A549 treated with GW870086 at 1 μM for 4 hours (cell line): Measurements from ENCODE around the gene CFAP45. TPM values are rescaled to one million over a fixed set of nuclear protein-coding genes. Genes with fewer than 3 reads are reported as not detected.

Experiments used
- total RNA-seq: library from RNA; stranded (reverse); fragments of 200-300 nt; extraction: Qiagen RNA extraction; gene quantifications from 5 replicates; pipeline ENCODE4 v1.2.3, GENCODE V29; 2022; ENCODE audit warnings: low read depth

The CFAP45 gene, protein sequence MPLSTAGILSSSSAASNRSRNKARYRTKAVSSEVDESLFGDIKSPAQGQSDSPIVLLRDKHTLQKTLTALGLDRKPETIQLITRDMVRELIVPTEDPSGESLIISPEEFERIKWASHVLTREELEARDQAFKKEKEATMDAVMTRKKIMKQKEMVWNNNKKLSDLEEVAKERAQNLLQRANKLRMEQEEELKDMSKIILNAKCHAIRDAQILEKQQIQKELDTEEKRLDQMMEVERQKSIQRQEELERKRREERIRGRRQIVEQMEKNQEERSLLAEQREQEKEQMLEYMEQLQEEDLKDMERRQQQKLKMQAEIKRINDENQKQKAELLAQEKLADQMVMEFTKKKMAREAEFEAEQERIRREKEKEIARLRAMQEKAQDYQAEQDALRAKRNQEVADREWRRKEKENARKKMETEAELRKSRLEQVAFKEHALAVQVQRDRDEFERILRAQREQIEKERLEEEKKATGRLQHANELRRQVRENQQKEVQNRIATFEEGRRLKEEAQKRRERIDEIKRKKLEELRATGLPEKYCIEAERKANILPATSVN
- 0.64 to 0.91 TPM (median 0.78 TPM) in 5 replicates for total RNA-seq

GRCh38 chr1:159900086-159900680 is at the start of gene CFAP45:
TSS of gene CFAP45 (minus strand) at chr1:159900165. CDS start at chr1:159900098, 67 bp downstream.

GRCh38 chr1:159945483-159946241 is 45.7 kb upstream of the CFAP45 start, which contains the start of gene IGSF9:
TSS of gene IGSF9 (minus strand) at chr1:159945613. CDS start at chr1:159943454, 2,159 bp downstream.

GRCh38 chr1:159924791-159925718 is 25.1 kb upstream of the CFAP45 start, which contains the start of gene TAGLN2:
TSS of gene TAGLN2 (minus strand) at chr1:159925507. CDS start at chr1:159920509, 4,998 bp downstream.

GRCh38 chr1:159862557-159862956 is 37.4 kb downstream of the CFAP45 start, which contains the start of gene VSIG8:
TSS of gene VSIG8 (minus strand) at chr1:159862657. CDS start at chr1:159862521, 136 bp downstream.

GRCh38 chr1:159826441-159827101 is 73.4 kb downstream of the CFAP45 start, which contains the start of gene SLAMF8:
TSS of gene SLAMF8 (plus strand) at chr1:159826873. CDS start at chr1:159826899, 26 bp downstream.

Other genes with a start within 250 kb of the CFAP45 start
- not detected in 5 replicates for gene CRP, start 185.6 kb downstream of the CFAP45 start, total RNA-seq
- 64.1 to 78.3 TPM (median 75.1 TPM) in 5 replicates for gene DUSP23, start 119.2 kb downstream of the CFAP45 start, total RNA-seq
- not detected in 5 replicates for gene FCRL6, start 97.8 kb downstream of the CFAP45 start, total RNA-seq
- 0.03 to 0.08 TPM (median 0.06 TPM) in 3 of 5 replicates, not detected in the others for gene SLAMF8, start 73.3 kb downstream of the CFAP45 start, total RNA-seq
- not detected in 5 replicates for gene VSIG8, start 37.5 kb downstream of the CFAP45 start, total RNA-seq
- 941 to 1,085 TPM (median 1,033 TPM) in 5 replicates for gene TAGLN2, start 25.3 kb upstream of the CFAP45 start, total RNA-seq
- gene IGSF9, start 45.4 kb upstream of the CFAP45 start, total RNA-seq, result 0.17 to 0.27 TPM (median 0.21 TPM) in 5 replicates
- gene SLAMF9, start 54.1 kb upstream of the CFAP45 start, total RNA-seq, result 0.25 to 1.3 TPM (median 0.82 TPM) in 5 replicates
- 4.0 to 4.8 TPM (median 4.5 TPM) in 5 replicates for gene PIGM, start 131.8 kb upstream of the CFAP45 start, total RNA-seq
- not detected in 5 replicates for gene KCNJ10, start 170.0 kb upstream of the CFAP45 start, total RNA-seq
- gene KCNJ9, start 181.4 kb upstream of the CFAP45 start, total RNA-seq, result not detected in 5 replicates
- 6.1 to 9.4 TPM (median 8.9 TPM) in 5 replicates for gene IGSF8, start 198.5 kb upstream of the CFAP45 start, total RNA-seq
- gene ATP1A2, start 215.6 kb upstream of the CFAP45 start, total RNA-seq, result 0.03 to 0.18 TPM (median 0.06 TPM) in 4 of 5 replicates, not detected in the other